GM12892 (cell line): ENCODE measurements around the gene DYNC2H1.

Experiments
- DNase-seq: peaks from one replicate; pipeline ENCODE4 v3.0.0; 2011; ENCODE audit not compliant: insufficient read length
- FAIRE-seq: peaks from 2 replicates; lab custom pipeline; 2011; peaks lifted over from hg19 to GRCh38; lab: Jason Lieb, UNC
- POLR2A ChIP-seq: IDR thresholded peaks from 2 replicates; pipeline ENCODE4 v1.6.1; 2011; ENCODE audit warnings: low read depth, low read length, control low read depth
- POLR2AphosphoS5 ChIP-seq: IDR thresholded peaks from 2 replicates; pipeline ENCODE4 v1.6.1; 2011; ENCODE audit warnings: low read depth, low read length, control low read depth
- TAF1 ChIP-seq: IDR thresholded peaks from 2 replicates; pipeline ENCODE4 v1.6.1; 2011; ENCODE audit warnings: low read depth, mild to moderate bottlenecking, control low read depth, low read length, borderline replicate concordance

DYNC2H1 gene

DNA sequence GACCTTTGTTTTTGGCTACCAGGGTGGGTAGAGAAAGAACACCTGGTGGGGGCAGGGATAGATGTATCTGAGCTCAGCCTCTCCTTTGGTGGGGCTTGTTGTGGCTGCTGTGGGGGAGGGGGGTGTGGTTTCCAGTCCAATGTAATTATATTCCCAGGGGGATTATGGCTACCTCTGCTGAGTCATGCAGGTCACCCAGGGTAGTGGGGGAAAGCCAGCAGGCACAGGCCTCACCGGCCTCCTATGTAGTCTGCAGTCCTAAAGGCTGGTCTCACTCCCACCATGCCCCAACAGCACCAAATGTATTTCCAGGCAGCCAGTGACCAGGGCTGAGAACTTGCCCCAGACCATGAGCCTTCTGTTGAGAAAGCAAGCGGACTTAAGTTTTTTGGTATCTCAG is 119.6 kb downstream of the DYNC2H1 start:
- no peak for FAIRE-seq
- TF ChIP-seq TAF1: no peak
- TF ChIP-seq POLR2AphosphoS5: no peak
- DNase-seq: no peak

DNA sequence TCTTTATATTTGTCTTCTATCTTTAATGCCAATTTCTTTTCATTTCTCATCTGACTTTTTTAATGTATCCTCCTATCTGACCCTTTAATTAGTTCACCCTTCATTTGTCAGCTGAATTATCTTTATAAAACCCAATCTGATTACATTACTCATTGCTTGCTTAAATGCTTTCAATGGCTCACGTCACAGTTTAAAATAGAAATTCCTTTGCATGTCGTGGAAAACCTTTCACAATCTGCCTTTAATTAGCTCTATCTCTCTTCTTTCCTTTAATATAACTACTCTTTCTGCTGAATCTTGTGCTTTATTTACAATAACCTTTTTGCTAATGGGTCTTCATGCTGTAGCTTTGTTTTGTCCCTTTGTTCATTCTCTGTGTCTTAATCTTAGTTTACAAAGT is 125.7 kb downstream of the DYNC2H1 start:
- FAIRE-seq: no peak
- TF ChIP-seq POLR2A (no peak), POLR2AphosphoS5 (no peak), TAF1 (no peak)
- DNase-seq: no peak

DNA sequence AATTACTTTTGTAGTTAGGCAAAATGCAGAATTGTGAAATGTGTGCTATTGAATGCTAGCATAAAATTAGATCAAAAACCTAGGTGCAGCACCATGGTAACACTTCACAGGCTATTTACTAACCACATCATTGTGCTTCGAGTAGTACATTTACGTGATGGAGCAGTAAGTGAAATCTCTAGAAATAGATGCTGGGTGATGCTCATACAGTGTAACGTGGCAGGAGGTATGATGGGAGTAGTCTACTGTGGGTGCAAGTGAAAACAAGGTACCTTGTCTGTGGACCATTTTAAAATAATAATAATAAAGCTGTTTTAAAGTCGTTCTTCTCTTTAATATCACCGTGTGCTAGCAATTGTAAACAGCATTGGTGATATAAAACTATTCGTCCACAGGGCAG is 132.3 kb downstream of the DYNC2H1 start:
- no peak for FAIRE-seq
- no peak for DNase-seq
- TF ChIP-seq POLR2A (no peak), TAF1 (no peak)

DNA sequence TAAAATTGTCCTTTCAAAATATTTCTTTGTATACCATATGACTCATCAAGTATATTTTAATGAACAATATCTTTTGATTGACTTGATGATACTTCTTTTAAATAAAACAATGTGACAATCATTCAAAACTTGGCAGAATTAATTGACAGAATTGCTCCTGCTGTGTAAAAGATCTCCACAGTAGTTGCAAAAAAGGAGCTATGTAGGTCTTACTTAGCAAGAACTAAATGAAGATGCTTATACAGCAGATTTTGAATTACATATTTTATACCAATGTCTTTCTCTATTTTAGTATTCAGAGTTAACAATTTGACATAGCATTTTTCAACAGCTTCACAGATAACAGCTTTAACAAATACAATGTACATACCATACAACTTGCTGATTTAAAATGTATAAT is 144.9 kb downstream of the DYNC2H1 start:
- TF ChIP-seq POLR2AphosphoS5: no peak
- no peak for TF ChIP-seq POLR2A
- DNase-seq (no peak), FAIRE-seq (no peak)

DNA sequence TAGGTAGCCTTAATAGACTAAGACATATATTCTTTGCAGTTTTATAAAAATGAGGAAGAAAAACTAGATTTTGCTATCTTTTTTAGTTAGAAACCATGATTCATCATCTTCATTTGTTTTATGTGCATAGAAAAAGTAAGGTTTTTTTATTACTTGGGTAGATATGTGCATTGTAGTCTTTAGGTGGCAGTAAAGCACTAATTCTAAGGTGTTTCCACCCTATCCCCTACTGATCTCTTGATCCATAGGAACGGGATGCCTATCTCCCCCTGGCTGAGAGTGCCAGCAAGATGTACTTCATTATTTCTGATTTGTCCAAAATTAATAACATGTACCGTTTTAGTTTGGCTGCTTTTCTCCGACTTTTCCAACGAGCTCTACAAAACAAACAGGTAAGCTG is 148.1 kb downstream of the DYNC2H1 start:
- TF ChIP-seq TAF1: no peak
- no peak for TF ChIP-seq POLR2A
- no peak for TF ChIP-seq POLR2AphosphoS5
- no peak for FAIRE-seq
- DNase-seq: no peak

DNA sequence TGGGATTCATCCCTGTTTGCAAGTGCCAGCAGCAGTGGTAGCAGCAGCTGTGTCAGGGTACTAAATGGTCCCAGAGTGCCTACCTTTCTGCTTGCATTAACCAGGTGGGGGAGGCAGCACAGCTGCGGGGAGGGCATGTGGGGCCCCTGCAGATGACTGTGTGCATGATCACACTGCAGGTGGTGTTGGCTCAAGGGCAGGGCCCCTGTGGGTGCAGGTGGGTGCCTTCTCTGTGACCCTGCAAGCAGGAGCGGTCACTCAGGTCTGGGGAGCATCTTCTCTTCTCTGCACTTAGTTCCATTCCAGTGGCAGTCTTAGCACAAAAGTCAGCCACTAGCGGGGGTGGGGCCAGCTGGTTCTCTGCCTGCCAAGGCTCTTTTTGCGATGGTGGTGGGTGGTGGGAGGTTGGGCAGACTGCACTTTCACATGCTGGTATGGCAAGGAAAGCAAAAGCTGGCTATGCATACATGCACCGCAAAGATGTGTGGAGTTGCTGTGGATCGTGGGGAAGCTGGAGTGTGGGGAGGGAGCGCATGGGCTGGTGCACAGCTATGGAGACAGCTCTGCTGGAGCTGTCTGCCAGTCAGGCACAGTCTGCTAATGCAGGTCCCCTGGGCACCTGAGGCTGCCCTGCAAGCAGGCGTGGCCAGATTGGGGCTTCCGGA is 157.1 kb downstream of the DYNC2H1 start:
- DNase-seq (no peak), FAIRE-seq (no peak)
- TF ChIP-seq POLR2AphosphoS5 (no peak), TAF1 (no peak), POLR2A (no peak)

DNA sequence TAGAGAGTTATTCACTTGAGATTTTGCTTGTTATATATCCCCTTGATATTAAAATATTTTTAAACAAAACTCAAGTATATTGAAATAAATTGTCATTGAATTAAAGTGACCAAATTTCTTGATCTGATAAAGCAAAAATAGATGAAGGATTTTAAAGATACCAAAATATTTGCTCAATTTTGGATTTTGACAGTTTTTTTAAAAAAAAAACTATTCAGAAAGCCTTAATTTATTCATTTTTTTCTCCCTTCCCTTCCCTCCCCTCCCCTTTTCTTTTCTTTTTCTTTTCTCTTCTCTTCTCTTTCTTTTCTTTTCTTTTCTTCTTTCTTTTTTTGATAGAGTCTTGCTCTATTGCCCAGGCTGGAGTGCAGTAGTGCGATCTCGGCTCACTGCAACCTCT is 163.7 kb downstream of the DYNC2H1 start:
- no peak for DNase-seq
- no peak for FAIRE-seq

DNA sequence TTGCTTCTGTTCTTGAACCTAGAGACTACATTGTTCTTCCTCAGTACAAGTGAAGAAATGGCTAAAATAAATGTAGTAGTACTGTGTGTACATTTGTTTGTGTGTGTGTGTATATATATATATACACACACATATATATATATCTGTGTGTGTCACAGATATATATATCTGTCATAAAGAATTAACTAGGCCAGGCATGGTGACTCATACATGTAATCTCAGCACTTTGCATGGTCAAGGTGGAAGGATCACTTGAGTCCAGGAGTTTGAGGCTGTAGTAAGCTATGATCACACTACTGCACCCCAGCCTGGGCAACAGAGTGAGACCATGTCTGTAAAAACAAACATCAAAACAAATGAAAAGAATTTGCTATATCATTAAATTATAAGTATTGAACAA is 164.8 kb downstream of the DYNC2H1 start:
- FAIRE-seq (no peak), DNase-seq (no peak)
- no peak for TF ChIP-seq TAF1
- no peak for TF ChIP-seq POLR2A
- TF ChIP-seq POLR2AphosphoS5: no peak

More for the DNA sequence above, 163.7 kb downstream of the DYNC2H1 start:
- TF ChIP-seq POLR2A (no peak), TAF1 (no peak), POLR2AphosphoS5 (no peak)

DNA sequence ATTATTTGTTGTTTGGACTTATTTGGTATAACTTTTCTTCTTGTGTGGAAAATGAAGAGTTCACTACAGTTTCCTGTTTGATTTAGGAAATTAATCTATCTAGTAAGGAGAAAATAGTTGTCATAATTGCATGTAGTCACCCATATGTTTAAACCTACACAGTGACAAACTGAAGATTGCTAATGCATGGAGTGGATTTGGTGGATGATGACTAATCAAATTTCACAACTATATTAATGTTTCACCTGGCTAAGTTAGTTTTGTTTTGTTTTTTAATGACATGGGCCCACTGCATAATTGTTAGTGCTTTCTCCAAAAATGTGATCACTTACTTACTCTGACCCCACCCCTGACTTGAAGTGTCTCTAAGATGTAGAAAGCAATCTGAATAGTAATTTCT is 170.6 kb downstream of the DYNC2H1 start:
- no peak for FAIRE-seq
- no peak for DNase-seq
- TF ChIP-seq POLR2A: no peak
- no peak for TF ChIP-seq TAF1
- no peak for TF ChIP-seq POLR2AphosphoS5

DNA sequence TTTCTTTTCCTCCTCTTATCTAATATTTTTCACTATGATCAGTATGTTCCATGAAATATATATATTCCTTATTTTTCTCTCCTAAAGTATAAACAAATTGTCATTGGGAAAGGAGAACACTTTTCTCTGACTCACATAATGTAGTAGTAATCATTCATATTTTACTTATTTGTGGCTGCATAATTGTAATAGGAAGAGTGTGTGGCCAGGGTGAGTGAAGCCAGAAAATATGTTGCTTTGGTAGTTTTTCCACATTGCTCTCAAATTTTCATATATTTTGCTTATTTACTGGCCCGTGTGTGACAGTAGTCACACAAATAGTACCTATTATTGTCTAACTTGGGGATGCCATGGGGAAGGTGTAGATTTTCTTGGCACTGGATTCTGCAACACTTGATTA is 172.1 kb downstream of the DYNC2H1 start:
- no peak for FAIRE-seq
- TF ChIP-seq POLR2A (no peak), POLR2AphosphoS5 (no peak), TAF1 (no peak)
- DNase-seq: no peak

DNA sequence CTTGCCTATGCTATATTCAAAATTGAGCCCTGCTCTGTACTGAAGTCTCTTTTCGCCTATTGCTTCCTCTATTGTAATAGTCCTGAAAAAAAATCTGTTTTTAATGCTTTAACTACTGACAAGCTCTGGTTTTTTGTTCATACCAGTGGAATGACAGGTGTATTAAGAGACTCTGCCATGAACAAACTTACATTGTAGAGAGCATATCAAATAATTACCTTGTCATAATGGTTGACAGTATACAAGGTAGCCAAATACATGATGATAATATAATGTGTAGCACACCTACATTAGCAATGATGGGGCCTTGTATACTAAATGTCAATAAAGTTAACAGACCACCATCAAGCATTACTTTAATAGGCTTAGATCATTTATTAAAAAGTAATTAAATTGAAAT is 175.0 kb downstream of the DYNC2H1 start:
- FAIRE-seq: no peak
- TF ChIP-seq POLR2A (no peak), TAF1 (no peak), POLR2AphosphoS5 (no peak)
- no peak for DNase-seq

DNA sequence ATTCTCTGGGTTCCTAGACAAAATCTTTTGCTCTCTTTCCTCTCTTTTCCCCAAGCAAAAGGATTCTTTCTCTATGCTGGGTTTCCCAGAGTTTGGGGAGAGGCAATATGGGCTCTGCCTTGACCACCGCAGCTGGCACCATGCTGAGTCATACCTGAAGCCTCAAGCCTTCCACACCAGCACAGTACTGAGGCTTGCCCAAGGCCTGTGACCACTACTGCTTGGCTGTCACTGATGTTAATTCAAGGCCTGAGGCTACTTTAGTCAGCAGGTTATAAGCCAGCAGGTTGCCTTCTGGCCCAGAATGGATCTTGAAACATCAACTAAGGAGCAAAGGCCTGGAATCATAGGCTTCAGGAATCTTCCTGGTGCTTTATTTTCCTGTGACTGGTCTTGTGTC is 185.3 kb downstream of the DYNC2H1 start:
- DNase-seq: no peak
- FAIRE-seq: no peak
- TF ChIP-seq TAF1 (no peak), POLR2A (no peak), POLR2AphosphoS5 (no peak)

DNA sequence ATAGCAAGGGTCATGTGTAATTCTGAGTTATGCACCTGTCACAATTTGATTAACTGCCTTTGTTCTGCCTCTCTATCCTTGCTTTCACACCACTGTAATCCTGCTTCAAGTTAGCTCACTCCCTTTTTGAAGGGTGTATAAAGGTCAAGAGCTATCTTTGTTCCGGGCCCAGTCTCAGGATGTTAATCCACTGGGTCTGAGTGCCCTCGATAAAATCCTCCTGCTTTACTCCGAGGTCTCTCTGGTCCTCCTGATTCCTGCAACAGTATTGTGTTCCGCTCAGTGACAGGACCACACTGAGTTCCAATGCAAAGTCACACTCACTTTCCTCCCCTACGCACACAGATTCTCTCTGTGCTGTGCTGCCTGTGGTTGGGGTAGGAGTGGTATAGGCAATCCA is 186.5 kb downstream of the DYNC2H1 start:
- FAIRE-seq (no peak), DNase-seq (no peak)
- no peak for TF ChIP-seq POLR2A
- no peak for TF ChIP-seq POLR2AphosphoS5
- no peak for TF ChIP-seq TAF1
